ENCODE measurements around the gene SPEM1.

The SPEM1 gene

GRCh38 chr17:7403043-7403726 lies 16.9 kb upstream of the SPEM1 start:
- DNase-seq, result no peak

DNA sequence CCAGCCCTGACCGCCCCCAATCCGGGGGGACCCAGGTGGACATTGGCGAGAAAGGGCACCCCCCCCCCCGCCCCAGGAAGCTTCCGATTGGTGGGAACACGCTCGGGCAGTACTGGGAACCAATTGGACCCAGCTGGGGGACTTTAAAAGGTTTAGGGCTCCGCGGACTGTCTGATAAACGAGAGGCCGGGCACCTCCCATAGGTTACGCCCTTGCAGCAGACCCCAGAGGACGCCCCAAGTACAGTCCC lies 16.5 kb upstream of the SPEM1 start:
- no peak for DNase-seq

DNA sequence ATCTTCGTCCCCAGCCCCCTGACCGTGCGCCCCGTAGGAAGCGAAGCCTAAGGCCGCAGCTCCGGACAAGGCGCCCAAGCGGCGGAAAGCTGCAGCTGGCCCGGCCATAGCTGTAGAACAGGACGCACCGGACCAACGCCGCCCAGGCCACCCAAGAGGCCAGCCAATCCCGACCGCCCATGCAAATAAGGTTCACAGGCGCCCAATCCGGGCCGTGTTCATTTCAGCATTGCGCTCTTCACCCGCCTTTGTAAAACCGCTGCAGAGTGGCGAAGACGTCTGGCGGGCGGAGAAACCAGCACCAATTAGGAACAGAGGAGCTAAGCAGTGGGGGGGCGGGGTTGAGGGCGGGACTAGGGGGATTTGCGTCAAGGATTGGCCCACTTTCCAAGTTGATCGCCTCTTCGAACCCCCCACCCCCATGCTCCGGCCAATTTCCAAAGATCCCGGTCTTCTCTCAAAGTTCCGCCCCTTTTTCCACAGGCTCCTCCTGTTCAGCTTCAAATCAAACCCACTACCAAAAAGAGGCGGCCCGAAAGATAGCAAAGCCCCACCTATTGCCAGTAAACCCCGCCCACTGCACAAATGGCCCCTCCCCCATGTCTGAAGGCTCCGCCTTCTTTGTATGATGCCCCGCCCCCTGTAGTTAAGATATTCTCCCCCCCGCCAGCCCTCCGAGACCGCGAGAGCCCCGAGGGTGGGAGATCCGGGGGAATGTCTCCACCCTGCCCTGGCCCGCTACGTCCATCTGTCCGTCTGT lies 16.0 kb upstream of the SPEM1 start, which contains the start of gene TMEM256:
TSS of gene TMEM256 (minus strand) at position 121 of the 760 bp plus-strand sequence. CDS start at position 108, 13 bp downstream.
- DNase-seq, result peak; percentile 98

DNA sequence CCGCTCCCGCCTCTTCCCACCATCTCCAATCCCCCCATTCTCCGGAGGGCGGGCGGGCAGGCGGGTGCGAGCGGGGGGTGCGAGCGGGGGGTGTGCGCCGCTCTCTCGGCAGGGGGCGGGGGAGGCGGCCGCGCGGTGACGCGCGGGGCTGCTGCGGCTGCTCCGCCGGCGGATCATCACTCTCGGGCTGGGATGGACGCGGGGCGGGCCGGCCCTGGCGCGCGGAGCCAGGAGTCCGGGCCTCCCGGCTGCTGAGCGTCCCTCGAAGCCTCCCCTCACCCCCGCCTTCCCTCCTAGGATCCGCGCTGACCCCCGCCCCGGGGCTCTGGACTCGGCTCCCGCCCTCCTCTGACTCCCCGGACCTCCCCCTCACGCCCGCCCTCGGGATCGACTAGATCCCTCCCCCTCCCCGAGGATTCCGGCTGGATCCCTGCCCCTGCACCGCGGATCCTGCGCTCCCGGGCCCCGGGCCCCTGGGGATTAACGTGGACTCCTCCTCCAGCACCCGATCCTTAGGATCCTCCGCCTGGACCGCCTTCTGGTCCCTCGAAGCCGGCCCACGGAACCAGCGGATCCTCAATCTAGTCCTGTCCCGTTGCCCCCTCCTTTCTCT lies 15.3 kb upstream of the SPEM1 start:
- peak; percentile 51 for DNase-seq

DNA sequence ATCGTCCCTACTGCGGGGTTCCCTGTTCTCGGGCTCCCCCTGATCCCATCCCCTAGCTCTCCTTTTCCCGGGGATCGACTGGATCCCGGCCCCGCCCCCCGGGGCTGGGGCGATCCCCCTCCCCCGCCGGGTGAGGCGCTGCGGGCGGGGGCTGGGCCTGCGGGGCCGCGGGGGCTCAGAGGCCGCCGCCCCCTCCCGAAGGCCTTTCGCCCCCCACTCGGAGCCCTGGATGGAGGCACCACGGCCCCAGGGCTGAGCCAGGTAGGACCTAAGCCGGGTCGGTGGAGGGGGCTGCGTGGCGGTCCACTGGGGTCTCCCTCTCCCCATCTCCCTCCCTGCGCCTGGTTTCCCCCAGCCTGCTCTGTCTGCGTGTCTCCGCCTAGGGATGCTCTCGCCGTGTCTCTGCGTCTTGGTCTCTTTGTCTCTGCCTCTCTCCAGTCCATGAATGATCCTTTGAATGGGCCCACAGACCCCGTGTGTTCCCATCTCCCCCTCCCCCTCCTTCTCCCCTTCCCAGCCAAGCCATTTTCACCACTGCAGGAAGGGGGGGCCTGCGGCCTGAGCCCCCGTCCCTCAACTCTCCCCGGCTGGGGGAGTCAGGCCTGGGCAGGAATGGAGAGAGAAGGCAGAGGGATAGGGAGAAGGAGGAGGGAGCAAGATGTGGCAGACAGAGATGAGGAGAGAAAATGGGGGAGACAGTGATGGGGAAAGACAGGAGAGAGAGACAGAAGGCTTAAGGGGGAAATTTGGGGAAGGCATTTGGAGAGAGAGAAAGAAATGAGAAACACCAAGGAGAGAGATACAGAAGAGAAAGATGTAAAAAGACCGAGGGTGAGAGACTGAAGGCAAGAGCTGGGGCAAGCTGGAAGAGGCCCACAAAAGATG lies 14.5 kb upstream of the SPEM1 start:
- DNase-seq, result no peak

DNA sequence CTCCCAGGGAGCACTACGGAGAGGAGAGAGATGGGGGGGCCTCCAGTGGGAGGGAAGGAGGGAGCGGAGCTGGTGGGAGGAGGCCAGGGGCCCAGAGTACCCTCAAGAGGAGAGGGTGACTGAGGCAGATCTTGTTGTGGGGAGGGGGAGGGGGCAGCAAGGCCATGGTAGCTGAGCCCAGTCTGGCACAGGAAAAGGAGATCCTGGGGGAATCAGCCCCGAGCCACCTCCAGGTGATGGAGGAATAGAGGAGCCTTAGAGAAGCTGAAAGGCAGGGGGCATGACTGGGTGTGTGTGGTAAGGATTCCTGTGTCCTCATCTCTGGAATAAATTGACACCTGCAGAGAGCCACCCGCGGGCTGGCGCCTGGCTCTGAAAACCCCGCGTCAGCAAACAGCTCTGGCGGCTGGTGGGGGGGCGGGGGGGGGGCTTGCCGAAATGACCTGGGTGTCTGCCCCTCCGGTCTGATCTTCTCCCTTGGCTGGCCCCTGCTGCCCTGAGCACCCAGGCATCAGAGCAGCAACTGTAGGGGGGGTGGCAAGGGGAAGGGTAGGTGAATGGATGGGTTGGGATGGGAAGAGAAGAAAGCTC lies 13.8 kb upstream of the SPEM1 start:
- no peak for DNase-seq

GRCh38 chr17:7407082-7407481 lies 13.0 kb upstream of the SPEM1 start:
- no peak for DNase-seq

- no peak for DNase-seq
Observed at GRCh38 chr17:7407485-7408251, 12.5 kb upstream of the SPEM1 start, which contains the start of gene NLGN2. Gene NLGN2, plus strand, starts transcription at chr17:7407845. Its CDS starts 411 bp downstream, at chr17:7408256.

DNA sequence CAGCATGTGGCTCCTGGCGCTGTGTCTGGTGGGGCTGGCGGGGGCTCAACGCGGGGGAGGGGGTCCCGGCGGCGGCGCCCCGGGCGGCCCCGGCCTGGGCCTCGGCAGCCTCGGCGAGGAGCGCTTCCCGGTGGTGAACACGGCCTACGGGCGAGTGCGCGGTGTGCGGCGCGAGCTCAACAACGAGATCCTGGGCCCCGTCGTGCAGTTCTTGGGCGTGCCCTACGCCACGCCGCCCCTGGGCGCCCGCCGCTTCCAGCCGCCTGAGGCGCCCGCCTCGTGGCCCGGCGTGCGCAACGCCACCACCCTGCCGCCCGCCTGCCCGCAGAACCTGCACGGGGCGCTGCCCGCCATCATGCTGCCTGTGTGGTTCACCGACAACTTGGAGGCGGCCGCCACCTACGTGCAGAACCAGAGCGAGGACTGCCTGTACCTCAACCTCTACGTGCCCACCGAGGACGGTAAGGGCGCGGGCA lies 11.8 kb upstream of the SPEM1 start:
- no peak for DNase-seq

- DNase-seq, result no peak
Observed at GRCh38 chr17:7408863-7409262, 11.3 kb upstream of the SPEM1 start.

- DNase-seq, result no peak
Observed at GRCh38 chr17:7409716-7410115, 10.4 kb upstream of the SPEM1 start.

DNA sequence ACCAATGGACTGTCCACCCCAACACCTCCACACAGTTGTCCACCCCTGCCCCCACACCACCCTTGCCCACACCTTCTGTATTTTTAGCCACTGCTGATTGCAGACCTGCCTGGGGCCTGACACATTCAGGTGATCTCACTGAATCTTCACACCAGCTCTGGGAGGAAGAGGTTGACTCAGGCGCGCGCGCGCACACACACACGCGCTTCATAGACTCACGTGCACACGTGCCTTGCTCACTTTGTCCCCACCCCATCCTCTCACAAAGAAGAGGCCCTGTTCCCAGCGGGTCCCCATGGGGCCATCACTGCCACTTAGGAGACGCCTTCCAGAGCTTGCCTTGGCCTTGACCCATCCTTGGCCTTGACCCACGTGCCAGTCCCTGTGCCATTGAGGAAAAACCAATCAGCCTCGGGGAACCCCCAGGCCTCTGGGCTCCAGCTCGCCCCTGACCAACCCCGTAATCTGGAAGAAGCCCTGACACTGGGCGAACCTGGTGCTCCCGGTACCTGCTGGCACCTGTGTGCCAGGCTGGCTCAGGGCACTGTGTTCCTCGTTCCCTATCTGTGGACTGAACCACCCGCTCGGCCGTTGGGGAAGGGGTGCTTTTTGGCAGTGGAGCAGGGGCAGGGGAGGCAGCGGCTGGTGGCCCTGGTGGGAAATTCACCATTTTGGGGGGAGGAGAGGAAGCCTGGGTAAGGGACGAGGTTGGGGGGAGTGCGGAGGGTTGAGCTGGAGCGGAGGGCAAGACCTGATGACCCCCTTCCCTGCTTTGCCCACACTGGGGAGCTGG lies 9.3 kb upstream of the SPEM1 start:
- DNase-seq, result no peak

DNA sequence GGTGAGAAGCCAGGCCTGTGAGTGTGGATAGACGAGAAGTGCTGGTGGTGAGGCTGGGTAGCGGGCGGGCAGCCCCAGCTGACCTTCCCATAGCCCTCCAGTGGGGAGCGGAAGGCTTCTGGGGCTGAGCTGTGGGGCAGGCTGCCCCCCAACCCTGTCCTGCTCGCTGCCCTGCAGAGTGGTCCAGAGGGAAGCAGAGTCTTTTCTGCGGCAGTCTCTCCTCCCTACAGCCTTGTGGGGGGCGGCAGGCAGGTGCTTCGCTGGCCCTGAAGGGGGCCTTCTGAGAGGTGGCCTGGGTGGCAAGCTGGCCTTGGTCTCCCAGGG lies 8.7 kb upstream of the SPEM1 start:
- no peak for DNase-seq

DNA sequence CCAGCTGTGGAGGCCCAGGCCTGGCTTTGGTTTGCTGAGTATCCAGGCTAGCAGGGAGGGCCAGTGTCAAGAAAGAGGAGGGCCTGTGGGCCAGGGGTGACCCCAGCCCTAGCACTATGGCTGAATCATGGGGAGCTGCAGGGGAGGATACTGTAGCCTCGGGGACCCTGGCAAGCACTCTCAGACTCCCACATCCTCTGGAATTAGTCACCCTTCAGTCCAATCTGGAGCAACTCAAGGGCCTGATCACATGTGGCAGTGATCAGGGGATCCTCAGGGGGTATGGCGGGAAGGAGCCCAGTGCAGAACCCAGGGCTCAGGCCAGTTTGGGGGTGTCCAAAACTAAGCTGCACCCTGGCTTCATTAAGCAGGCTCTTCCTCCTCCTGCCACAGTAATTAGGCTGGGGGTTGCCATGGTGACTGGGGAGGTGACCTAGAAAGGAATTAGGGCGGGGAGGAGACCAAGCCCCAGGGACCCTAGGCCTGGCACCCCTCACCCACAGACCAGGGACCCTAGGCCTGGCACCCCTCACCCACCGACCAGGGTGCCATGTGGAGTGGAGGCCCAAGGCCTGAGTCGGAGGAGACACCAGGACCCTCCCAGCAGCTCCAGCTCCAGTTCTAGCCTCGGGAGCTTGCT lies 6.7 kb upstream of the SPEM1 start:
- no peak for DNase-seq

DNA sequence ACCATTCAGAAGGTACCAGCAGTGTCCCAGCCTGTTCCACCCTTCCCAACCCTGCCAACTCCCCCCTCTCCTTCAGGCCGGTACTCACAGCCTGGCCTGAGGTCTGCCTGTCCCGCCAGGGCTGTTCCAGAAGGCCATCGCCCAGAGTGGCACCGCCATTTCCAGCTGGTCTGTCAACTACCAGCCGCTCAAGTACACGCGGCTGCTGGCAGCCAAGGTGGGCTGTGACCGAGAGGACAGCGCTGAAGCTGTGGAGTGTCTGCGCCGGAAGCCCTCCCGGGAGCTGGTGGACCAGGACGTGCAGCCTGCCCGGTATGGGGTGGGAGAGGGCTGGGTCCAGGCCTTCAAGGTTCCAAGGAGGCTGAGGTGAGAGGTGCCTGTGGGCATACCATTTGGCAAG lies 5.3 kb upstream of the SPEM1 start:
- DNase-seq, result no peak

- DNase-seq, result no peak
Observed at GRCh38 chr17:7415784-7416183, 4.3 kb upstream of the SPEM1 start.

- no peak for DNase-seq
Observed at GRCh38 chr17:7416323-7416722, 3.8 kb upstream of the SPEM1 start.

DNA sequence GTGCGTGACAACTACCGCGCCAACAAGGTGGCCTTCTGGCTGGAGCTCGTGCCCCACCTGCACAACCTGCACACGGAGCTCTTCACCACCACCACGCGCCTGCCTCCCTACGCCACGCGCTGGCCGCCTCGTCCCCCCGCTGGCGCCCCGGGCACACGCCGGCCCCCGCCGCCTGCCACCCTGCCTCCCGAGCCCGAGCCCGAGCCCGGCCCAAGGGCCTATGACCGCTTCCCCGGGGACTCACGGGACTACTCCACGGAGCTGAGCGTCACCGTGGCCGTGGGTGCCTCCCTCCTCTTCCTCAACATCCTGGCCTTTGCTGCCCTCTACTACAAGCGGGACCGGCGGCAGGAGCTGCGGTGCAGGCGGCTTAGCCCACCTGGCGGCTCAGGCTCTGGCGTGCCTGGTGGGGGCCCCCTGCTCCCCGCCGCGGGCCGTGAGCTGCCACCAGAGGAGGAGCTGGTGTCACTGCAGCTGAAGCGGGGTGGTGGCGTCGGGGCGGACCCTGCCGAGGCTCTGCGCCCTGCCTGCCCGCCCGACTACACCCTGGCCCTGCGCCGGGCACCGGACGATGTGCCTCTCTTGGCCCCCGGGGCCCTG lies 3.0 kb upstream of the SPEM1 start:
- DNase-seq, result no peak

DNA sequence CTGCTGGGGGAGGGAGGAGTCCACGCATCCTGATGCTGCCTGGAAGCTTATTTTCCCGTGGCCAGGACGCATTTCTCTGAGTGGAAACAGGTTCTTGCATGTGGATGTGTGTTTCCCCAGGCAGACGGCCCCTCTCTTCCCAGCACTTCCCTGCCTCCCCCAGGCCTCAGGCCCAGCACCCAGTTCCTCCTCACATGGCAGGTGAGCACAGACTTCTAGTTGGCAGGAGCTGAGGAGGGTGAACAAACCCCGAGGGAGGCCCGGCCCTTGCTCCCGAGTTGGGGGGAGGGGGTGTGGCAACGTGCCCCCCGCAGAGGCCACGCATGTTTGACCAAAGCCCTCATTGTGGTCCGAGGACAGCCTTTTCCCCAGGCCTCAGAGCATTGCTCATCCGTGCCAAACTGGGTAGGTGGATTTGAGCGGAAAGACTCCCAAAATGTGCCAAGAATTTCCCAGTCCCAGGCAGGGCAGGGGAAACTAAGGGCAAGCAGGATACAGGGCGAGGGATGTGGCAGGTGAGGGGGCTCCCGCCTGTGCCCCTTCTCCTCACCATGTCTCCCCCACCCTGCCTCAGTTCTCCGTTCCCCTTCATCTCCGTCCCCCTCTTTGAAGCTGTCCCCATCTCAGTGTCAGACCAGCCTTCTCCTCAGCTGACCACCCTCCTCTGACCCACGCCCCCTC lies 1.5 kb upstream of the SPEM1 start:
- no peak for DNase-seq

DNA sequence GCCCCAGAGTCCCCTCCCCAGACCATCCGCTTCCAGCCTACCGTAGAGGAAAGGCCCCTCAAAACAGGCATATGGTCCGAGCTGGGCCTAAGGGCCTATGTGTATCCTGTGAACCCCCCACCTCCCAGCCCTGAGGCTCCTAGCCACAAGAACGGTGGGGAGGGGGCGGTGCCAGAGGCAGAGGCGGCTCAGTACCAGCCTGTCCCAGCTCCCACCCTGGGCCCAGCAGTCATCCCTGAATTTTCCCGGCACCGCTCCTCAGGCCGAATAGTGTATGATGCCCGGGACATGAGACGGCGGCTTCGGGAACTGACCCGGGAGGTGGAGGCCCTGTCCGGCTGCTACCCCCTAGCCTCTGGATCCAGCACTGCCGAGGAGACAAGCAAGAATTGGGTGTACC lies 1.1 kb downstream of the SPEM1 start:
- no peak for DNase-seq
